Measurements from ENCODE around the gene PGC.

The PGC gene

DNA sequence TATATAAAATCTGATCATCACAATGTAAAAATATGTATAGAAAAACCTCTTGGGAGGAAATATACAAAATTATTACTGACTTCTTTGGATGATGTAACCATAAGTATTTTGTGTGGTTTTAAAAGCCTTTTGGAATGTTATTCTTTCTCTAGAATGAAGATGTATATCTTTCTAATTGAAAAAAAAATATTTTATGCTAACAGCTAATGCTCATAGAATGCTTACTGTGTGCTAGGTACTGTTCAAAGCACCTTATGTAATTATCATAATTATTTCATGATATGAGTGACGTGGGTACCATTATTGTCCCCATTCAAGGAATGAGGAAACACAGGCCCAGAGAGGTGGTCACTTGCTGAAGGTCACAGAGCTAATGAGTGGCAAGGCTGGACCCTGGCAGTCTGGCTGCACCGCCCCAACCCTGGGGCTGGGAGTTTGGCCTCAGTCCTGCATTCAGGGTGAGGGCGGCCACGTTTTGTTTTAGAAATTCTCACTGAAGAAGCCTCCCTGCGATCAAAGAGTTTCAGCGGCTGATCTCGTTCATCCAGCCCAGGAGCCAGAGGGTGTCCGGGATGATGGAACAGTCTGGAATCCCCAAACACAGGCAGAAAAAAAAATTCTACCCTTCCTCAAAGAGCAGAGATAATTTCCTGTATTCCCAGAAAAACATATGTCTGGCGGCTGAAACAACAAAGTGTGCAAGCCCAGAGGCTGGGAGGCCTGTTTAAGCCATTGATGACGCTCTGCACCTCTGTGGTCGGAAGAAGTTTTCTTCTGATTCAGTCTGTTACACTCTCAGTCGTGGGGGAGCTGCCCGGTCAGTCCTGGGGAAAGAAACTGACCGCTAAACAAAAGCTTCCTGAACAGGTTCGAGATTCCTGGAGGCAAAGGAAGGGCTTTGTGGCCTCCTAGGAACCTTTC is 49.1 kb downstream of the PGC start:
- no peak for DNase-seq (ENCODE audit: low spot score)

DNA sequence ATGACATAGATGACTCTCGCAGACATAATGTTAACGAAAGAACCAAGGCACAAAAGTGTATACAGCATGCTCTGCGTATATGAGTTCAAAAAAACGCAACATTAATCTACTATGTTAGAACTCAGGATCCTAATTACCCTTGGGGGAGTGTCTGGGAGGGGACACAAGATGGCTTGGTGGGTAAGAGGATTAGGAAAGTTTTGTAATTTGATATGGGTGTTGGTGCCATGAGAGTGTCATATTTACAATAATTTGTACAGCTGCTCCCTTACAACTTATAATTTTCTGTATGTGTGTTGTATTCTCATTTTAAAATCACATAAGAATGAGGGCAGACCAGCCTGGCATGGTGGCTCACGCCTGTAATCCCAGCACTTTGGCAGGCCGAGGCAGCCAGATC is 50.4 kb downstream of the PGC start:
- no peak for DNase-seq (ENCODE audit: low spot score)

DNA sequence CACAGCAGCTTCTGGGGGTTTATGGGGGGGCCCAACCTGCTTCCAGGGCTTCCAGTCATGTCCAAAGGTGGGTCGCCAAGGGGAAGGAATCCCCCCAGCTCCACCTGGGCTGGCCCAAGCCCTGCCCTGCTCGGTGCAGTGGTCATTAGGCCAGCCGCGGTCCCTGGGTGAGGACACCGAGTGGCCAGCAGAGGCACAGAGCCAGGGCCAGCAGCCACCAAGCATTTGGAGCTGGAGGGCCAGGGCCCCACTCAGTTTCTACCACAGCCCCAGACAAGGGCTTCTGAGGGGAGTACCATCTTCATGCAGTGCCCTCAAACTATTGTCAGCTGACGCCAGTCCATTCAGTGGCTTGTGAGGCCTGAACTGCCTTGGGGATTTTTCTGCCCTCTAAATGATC is 51.4 kb downstream of the PGC start:
- DNase-seq (ENCODE audit: low spot score), result no peak

DNA sequence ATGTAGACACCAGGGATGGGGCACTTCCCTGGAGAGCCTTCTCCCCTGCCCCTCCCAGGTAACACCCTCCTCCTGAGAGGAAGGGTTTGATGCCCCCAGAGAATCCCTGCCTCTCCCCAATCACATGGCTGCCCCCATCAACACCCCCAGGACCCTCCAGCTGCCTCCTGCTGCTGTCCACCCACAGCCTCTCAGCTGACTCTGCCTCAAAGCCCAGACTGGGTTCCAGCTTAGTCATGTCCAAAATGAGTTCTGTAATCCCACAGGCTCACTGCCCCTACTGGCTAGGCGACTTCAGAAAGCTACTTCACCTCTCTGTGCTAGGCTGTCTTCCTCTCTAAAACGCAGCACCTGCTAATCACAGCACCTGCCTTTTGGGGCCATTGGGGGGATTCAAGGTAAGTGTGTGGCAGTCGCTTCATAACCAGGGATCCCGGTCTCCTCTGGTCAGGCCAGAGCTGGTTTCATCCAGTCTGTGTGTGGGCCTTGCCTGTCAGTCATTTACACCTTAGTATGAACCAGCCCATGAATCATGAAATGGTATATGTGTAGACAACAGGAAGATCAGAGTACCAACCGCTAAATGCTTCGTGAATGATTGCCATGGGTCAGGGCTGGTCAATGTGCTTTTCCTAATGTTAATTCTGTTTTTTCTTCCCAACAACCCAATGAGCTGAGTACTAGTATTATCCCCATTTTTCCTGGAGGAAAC is 52.2 kb downstream of the PGC start:
- DNase-seq (ENCODE audit: low spot score), result no peak

DNA sequence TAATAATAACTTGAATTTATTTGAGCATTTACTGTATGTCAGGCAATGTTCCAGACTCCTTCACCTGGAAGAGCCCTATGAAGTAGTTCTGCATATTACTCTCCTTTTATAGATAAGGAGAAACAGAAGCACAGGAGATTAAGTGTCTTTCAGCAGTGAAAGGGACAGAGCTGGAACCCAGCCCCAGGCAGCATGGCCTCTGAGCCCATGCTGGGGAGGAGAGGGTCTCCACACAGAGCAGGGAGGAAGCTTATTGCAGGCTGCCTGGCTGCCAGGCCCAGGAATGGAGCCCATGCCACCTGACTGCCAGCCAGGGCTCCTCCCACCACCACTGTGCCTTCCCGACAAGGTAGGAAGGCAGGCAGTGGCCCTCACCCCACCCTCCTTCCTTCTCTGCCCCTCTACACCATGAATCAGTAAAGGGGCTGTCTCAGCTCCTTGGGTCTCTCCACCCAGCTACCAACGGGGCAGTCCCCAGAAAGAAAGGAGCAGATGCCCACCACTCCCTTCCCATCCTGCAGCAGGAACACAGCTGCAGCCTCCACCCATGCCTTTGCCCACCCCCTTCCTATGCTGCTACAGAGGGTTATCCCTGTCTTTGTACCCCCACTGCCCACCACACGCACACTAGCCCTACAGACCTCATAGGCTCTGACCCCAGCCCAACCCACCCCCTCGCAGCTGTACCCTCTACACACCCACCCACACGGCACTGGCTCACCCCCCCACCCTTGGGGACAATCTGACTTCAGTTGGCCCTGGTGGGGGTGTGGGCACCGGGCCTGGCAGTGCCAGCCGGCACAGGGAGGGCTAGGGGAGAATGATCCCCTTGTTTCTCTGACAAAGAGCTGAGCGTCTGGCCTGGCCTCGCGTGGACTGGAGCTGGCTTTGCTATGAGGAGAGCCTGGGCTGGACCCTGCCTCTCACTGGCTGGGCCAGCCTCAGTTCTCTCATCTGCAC is 53.6 kb downstream of the PGC start:
- DNase-seq (ENCODE audit: low spot score), result peak; percentile 97

DNA sequence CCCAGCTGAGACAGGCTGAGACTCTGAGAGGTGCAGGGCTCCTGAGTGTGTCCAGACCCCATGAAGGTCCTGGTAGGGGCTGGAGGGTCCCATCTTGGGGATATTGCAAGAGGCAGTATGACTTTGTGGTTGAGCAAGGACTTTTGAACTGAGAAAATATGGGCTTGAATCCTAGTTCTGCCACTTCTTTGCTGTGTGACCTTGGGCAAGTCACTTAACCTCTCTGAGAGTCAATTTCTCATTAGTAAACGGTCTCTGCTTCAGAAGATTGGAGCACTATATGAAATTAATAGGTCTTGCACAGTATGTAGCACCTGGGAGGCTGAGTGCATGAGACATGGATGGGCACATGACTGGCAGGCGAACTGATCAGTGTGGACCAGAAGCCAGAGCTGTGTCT is 54.5 kb downstream of the PGC start:
- DNase-seq (ENCODE audit: low spot score), result no peak

DNA sequence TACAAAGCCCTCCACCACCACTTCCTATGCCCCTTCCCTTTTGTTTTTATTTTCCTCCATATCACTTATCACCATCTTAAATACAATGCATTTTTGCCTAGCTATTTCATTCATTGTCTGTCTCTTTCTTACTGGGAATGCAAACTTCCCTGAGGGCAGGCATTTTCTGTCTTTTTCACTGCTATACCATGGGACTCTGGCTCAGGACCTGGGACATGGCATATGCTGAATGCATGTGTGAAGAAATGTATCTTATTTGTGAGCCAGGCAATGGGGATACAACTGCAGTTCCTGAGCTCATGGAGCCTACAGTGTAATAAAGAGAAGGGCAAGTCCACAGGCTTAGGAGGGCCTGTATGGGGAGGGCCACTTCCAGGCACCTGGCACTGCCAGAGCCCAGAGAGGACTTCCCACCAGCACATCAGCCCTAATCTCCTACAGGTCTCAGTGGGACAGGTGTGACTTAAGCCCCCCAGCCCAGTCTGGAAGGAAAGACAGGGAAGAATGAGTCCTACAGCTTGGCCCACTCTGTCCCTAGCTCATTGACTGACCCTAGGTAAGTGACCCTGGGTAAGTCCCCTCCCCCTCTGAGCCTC is 55.0 kb downstream of the PGC start:
- DNase-seq (ENCODE audit: low spot score), result no peak

DNA sequence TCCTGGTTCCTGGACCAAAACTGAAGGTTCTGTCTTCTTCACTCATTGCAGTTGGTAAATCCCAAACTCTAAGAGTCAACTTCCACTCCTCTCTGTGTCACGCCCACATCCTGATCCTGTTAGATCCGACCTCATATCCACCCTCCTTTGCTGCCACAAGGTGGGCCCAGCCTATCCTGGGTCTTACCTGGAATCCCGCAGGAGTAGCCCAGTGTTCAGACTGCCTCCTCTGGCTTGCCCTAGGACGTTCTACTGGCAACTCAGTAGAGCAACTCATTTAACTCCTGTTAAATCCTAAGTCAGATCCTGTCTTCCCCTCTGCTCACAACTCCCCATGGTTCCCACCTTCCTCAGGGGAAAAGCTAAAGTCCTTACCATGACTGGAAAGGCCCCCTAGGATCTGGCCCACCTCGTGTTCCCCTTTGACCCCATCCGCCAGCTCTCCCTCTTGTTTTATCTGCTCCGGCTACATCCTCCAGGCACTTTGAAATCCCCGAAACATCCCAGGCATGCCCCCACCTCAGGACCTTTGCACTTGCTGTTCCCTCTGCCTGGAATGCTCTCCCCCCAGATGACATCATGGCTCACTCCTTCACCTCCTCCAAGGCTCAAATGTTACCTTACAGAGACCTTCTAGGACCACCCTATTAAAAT is 55.6 kb downstream of the PGC start:
- DNase-seq (ENCODE audit: low spot score), result no peak

DNA sequence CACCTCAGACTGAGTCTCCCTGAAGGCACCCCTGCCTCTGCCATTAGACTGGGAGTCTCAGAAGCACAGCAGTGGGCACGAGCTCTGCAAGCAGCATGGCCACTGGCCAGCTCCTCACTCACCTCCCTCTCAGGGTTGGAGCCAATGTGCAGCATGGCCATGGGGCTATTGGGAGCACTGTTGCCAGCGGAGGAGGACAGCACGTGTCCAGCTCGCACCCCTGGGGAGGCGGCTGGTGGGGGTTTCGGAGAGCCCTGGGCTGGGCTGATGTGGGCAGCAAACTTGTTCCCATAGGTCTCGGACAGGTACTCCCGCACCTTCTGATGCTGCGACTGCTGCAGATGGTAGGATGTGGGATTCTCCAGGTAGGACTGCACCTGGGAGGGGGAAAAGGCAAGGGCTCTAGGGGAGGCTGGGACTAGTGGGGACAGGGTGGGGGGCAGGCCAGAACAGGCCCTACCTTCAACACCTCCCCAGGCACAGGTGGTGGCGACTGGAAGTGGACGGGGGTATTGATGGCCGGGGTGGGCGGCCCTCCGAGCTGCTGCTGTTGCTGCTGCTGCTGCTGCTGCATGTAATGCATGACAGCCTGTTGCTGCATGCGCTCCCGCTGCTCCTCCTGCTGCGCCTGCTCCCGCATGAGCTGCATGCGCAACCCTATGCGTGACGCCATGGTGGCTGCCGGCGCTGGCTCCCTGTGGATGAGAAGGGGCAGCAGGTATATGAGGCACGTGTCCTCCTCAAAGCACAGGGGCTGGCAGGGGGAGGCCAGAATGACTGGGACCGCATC is 56.5 kb downstream of the PGC start:
- no peak for DNase-seq (ENCODE audit: low spot score)

DNA sequence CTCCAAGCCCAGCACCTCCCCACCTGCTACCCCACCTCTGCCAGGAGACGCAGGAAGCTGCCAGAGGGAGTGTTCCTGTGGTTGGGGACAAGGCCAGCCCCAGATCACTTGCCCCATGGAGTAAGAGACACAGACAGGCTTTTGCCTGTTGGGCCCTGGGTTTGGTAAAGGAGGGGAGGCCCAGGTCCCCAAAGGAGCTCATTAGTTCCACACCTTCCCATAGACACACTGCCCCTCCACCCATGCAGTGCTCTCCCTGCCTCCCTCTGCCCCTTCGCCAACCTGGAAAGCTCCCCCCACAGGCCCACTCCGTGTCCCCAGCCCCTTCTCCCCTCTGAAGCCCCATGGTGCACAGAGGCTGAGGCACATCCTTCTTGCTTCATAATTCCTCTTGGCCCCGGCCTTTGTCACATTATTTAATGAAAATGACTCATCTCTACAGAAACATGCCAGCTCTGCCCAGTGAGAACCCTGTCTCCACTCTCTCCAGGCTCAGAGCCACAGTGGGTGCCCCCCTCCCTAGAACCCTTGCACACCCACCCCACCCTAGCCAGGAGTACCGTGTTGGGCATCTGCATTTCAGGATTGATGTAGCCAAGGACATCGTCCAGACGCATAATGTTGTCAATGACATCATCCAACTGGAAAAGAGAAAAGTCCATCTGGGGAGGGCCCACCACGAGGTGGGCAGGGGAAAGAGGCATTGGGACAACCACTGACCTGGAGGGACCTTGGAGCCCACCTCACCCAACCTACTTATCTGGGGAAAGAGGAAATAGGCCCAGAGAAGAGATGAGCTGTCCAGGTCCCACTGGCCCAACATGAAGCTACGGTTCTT is 57.8 kb downstream of the PGC start:
- DNase-seq (ENCODE audit: low spot score), result no peak

DNA sequence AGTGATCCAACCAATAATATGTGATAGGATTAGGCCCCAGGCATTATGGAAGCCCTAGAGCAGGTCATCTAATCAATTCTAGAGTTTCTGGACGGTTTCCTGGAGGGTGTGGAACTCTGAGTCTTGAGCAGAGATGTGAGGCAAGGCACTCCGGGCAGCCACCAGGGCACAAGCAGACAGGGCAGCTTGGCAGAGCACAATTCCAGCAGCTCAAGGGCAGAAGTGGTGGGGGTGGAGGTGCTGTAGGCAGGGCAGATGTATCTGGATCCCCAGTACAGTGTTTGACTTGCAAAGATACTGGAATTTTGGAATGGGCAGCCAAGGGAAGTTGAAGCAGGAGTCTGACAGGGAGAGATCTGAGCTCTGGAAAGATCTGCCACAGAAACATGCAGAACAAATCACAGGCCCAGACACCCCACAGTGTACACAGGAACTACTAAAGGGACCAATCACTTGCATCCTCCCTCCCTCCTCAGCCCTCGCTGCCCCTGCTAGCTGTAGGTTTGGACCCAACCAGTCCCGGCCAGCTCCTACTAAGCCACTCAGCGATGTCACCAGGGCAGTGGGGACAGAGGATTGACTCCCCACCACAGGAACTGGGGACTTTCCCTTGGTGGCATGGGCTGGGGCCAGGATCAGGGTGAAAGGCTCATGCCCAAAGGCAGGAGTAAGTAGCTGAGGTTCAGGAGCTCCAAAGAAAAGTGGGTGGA is 58.8 kb downstream of the PGC start:
- no peak for DNase-seq (ENCODE audit: low spot score)

DNA sequence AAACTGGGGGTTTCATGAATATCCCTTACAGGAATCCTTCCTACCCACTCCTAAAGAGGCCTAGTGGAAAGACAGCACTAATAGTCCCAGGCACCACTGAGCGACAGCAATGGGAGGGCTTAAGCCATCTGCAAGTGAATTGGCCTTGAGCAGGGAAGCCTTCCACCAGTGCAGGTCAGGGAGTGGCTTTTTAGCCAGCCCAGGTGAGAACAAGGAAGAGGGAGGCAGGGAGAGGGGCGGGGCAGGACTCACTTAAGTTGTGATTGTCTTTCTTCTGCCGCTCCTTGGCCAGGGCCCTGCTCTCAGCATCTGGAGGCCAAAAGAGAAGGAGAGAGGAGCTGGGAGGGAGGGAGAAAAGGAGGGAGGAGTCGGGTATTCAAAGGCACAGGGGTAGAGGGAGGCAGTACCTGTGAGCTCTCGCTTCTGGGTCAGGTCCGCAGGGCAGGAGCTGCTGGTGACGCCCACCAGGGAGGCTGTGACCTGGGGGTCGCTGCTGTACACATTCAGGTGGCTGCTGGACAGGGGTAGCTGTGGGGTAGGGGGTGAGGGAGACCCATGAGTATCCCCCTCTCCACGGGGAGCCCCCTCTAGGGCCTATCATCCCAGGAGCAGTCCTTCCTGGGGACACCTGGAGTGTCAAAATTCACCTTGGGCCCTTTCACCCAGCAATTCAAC is 59.6 kb downstream of the PGC start:
- DNase-seq (ENCODE audit: low spot score), result no peak
